ENCODE data around the gene TMEM174. TPM values are rescaled to one million over a fixed set of nuclear protein-coding genes. Genes with fewer than 3 reads are reported as not detected.

TMEM174 gene
- total RNA-seq, 1 donor: not detected

GRCh38 chr5:73198833-73199592, 26.0 kb downstream of the TMEM174 start:
- TF ChIP-seq CTCF (IDR thresholded peaks at IDR 0.05; ENCODE audit: extremely low read depth, low read depth, low read length): no peak
- peak; percentile 79 for DNase-seq (ENCODE audit: insufficient read length, low spot score, missing footprints)
- peaks cover 6% of the 10 kb centered on the region for H3K4me1 ChIP-seq (ENCODE audit: insufficient read depth, low read length)
- H3K9me3 ChIP-seq (ENCODE audit: low read depth, low read length): no peaks in the 10 kb centered on the region
- H3K36me3 ChIP-seq (ENCODE audit: insufficient read depth, low read length): no peaks in the 10 kb centered on the region
- H3K27ac ChIP-seq (ENCODE audit: low read depth, low read length): no peak overlapping the region
- peaks cover 43% of the 10 kb centered on the region for H3K27me3 ChIP-seq (ENCODE audit: insufficient read depth, low read length)
- no peaks in the 10 kb centered on the region for H4K20me1 ChIP-seq (ENCODE audit: insufficient read depth, low read length)
- H3K4me2 ChIP-seq (ENCODE audit: insufficient read depth, low read length): no peak overlapping the region
- no peaks in the 10 kb centered on the region for H3K79me2 ChIP-seq (ENCODE audit: insufficient read depth, low read length)
- H3K4me3 ChIP-seq (ENCODE audit: insufficient read depth, low read length): no peak overlapping the region
- no peak overlapping the region for H2AFZ ChIP-seq (ENCODE audit: low read length)

GRCh38 chr5:73199671-73200070, 26.7 kb downstream of the TMEM174 start:
- Histone ChIP-seq H2AFZ (ENCODE audit: low read length) (no peak overlapping the region), H3K4me1 (ENCODE audit: insufficient read depth, low read length) (peaks cover 6% of the 10 kb centered on the region), H3K4me2 (ENCODE audit: insufficient read depth, low read length) (no peak overlapping the region), H3K27ac (ENCODE audit: low read depth, low read length) (no peak overlapping the region), H3K36me3 (ENCODE audit: insufficient read depth, low read length) (no peaks in the 10 kb centered on the region), H3K4me3 (ENCODE audit: insufficient read depth, low read length) (no peak overlapping the region), H4K20me1 (ENCODE audit: insufficient read depth, low read length) (no peaks in the 10 kb centered on the region), H3K9me3 (ENCODE audit: low read depth, low read length) (no peaks in the 10 kb centered on the region), H3K27me3 (ENCODE audit: insufficient read depth, low read length) (peaks cover 39% of the 10 kb centered on the region), H3K79me2 (ENCODE audit: insufficient read depth, low read length) (no peaks in the 10 kb centered on the region)
- no peak for TF ChIP-seq CTCF (IDR thresholded peaks at IDR 0.05; ENCODE audit: extremely low read depth, low read depth, low read length)
- no peak for DNase-seq (ENCODE audit: insufficient read length, low spot score, missing footprints)

DNA sequence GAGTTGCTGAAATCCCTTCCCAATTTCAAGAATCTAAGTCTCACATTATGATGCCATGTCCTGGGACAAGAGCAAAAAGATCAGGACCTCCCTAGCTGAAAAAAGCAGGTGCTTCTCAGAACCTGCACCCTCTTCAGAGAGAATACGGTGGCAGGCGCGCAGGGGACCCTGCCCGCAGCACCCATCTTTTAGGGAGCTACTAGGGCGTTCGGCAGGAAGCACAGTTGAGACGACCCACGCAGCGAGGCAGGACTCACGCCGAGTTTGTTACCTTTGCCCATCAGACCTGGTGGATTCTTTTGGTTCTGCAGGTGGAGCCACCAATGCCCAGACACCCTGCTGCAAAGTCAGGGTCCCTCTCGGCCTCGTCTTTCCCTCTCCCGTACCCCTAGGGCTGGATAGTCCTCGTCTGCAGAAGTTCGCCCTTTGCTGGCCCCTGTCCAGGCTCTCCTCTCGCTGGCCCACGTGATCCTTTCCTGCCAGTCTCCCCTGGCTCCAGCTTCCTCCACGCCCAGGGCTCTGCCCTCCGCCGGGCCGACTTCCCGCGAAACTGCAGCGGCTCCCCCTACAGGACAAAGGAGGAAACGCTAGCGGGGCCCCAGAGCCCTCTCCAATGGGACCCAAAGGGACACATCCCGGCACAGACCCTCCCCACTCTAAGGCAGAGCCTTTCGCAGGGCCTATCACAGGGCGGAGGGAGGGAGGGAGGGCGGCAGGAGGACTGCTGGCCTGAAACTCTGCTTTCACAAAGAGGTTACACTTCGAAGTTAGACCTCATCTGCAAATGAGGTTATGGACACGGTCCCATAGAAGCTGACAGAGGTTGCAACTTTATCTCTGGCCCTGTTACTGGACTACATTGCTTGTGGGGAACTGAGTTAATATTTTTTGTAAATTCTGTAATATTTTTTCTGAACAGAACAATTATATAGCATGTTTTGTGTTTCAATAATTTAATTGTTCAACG, 28.8 kb downstream of the TMEM174 start:
- peak overlapping the region; percentile 77 for H3K4me2 ChIP-seq (ENCODE audit: insufficient read depth, low read length)
- peaks cover 25% of the 10 kb centered on the region for H3K27me3 ChIP-seq (ENCODE audit: insufficient read depth, low read length)
- H4K20me1 ChIP-seq (ENCODE audit: insufficient read depth, low read length): no peaks in the 10 kb centered on the region
- H3K79me2 ChIP-seq (ENCODE audit: insufficient read depth, low read length): no peaks in the 10 kb centered on the region
- peak overlapping the region; percentile 58 for H2AFZ ChIP-seq (ENCODE audit: low read length)
- no peak overlapping the region for H3K27ac ChIP-seq (ENCODE audit: low read depth, low read length)
- H3K4me1 ChIP-seq (ENCODE audit: insufficient read depth, low read length): peaks cover 6% of the 10 kb centered on the region
- peak; percentile 80 for TF ChIP-seq CTCF (IDR thresholded peaks at IDR 0.05; ENCODE audit: extremely low read depth, low read depth, low read length)
- no peaks in the 10 kb centered on the region for H3K9me3 ChIP-seq (ENCODE audit: low read depth, low read length)
- no peaks in the 10 kb centered on the region for H3K36me3 ChIP-seq (ENCODE audit: insufficient read depth, low read length)
- H3K4me3 ChIP-seq (ENCODE audit: insufficient read depth, low read length): peak overlapping the region; percentile 41
- DNase-seq (ENCODE audit: insufficient read length, low spot score, missing footprints): peak; percentile 93

DNA sequence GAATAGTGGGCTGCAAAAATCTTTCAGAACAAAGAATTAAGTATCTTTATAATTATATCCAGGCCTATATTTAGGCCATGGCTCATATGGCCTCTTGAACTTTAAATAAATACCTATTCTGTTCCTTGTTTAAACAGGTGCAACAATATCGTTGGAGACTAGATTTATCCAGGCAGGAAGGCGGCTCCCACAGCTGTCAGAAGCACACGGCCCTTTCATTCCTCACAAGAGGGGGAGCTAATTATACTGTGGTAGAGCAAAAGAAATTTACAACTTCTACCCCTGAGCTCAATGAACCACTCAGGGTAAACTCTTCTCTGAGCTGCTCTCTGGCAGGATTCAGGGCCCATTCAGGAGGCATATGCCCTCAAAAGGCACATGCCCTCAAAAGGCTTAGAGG, 31.3 kb downstream of the TMEM174 start:
- no peak overlapping the region for H2AFZ ChIP-seq (ENCODE audit: low read length)
- TF ChIP-seq CTCF (IDR thresholded peaks at IDR 0.05; ENCODE audit: extremely low read depth, low read depth, low read length): no peak
- no peak overlapping the region for H3K4me2 ChIP-seq (ENCODE audit: insufficient read depth, low read length)
- H4K20me1 ChIP-seq (ENCODE audit: insufficient read depth, low read length): no peaks in the 10 kb centered on the region
- H3K27me3 ChIP-seq (ENCODE audit: insufficient read depth, low read length): peaks cover 7% of the 10 kb centered on the region
- DNase-seq (ENCODE audit: insufficient read length, low spot score, missing footprints): no peak
- H3K79me2 ChIP-seq (ENCODE audit: insufficient read depth, low read length): no peaks in the 10 kb centered on the region
- no peaks in the 10 kb centered on the region for H3K9me3 ChIP-seq (ENCODE audit: low read depth, low read length)
- H3K4me3 ChIP-seq (ENCODE audit: insufficient read depth, low read length): no peak overlapping the region
- no peak overlapping the region for H3K27ac ChIP-seq (ENCODE audit: low read depth, low read length)
- peaks cover 6% of the 10 kb centered on the region for H3K4me1 ChIP-seq (ENCODE audit: insufficient read depth, low read length)
- no peaks in the 10 kb centered on the region for H3K36me3 ChIP-seq (ENCODE audit: insufficient read depth, low read length)
